Trophoblast cell (in vitro differentiated cells and primary cell): ENCODE measurements around the gene SLC45A2.

Source experiments
- DNase-seq, 2 donors: peaks; one replicate each; pipeline ENCODE4 v3.0.0-alpha.2; 2016
- H2AFZ ChIP-seq: 2 replicates; pipeline ENCODE4 v1.6.1; 2013; ENCODE audit warnings: low read length, moderate library complexity, mild to moderate bottlenecking; ENCODE audit not compliant: insufficient read depth, poor library complexity
- H2AK5ac ChIP-seq: 2 replicates; pipeline ENCODE4 v1.6.1; 2013; ENCODE audit warnings: mild to moderate bottlenecking, low read length
- H2BK120ac ChIP-seq: 2 replicates; pipeline ENCODE4 v1.6.1; 2013; ENCODE audit warnings: low read length, mild to moderate bottlenecking, moderate library complexity; ENCODE audit not compliant: insufficient read depth, poor library complexity
- H2BK12ac ChIP-seq: 2 replicates; pipeline ENCODE4 v1.6.1; 2013; ENCODE audit warnings: mild to moderate bottlenecking, low read length, moderate library complexity
- H2BK5ac ChIP-seq: 2 replicates; pipeline ENCODE4 v1.6.1; 2013; ENCODE audit warnings: low read length, low read depth, moderate library complexity, mild to moderate bottlenecking; ENCODE audit not compliant: poor library complexity
- H3K14ac ChIP-seq: 2 replicates; pipeline ENCODE4 v1.6.1; 2013; ENCODE audit warnings: mild to moderate bottlenecking, low read length
- H3K18ac ChIP-seq: 2 replicates; pipeline ENCODE4 v1.6.1; 2013; ENCODE audit warnings: mild to moderate bottlenecking, low read length
- H3K23ac ChIP-seq: 2 replicates; pipeline ENCODE4 v1.6.1; 2013; ENCODE audit warnings: low read length
- H3K27ac ChIP-seq: 2 replicates; pipeline ENCODE4 v1.5.1; 2013; ENCODE audit warnings: low read depth, mild to moderate bottlenecking, inconsistent platforms, low read length, moderate library complexity
- H3K27me3 ChIP-seq: 2 replicates; pipeline ENCODE4 v1.6.1; 2013; ENCODE audit warnings: inconsistent platforms, mild to moderate bottlenecking, low read length, moderate library complexity; ENCODE audit not compliant: insufficient read depth
- H3K36me3 ChIP-seq, 2 experiments: 1 replicate in 1 of 2; 2 replicates in 1 of 2; pipeline ENCODE4 v1.6.1; 2013; ENCODE audit warnings: low read length in 2 of 2, mild to moderate bottlenecking in 2 of 2, moderate library complexity in 1 of 2; ENCODE audit not compliant: insufficient read depth in 2 of 2, control insufficient read depth in 1 of 2
- H3K4ac ChIP-seq: 2 replicates; pipeline ENCODE4 v1.6.1; 2013; ENCODE audit warnings: low read depth, mild to moderate bottlenecking, low read length, moderate library complexity
- H3K4me1 ChIP-seq, 2 experiments: 1 replicate in 1 of 2; 2 replicates in 1 of 2; pipeline ENCODE4 v1.6.1; 2013; ENCODE audit warnings: low read length in 2 of 2, mild to moderate bottlenecking in 2 of 2, moderate library complexity in 1 of 2; ENCODE audit not compliant: insufficient read depth in 2 of 2, control insufficient read depth in 1 of 2
- H3K4me2 ChIP-seq: 2 replicates; pipeline ENCODE4 v1.6.1; 2013; ENCODE audit warnings: inconsistent platforms, mild to moderate bottlenecking, low read length, moderate library complexity
- H3K4me3 ChIP-seq: 2 replicates; pipeline ENCODE4 v1.5.1; 2013; ENCODE audit warnings: mild to moderate bottlenecking, low read depth, low read length, inconsistent platforms
- H3K79me1 ChIP-seq: one replicate; pipeline ENCODE4 v1.6.1; 2013; ENCODE audit warnings: low read length
- H3K79me2 ChIP-seq: 2 replicates; pipeline ENCODE4 v1.6.1; 2013; ENCODE audit warnings: low read length, mild to moderate bottlenecking; ENCODE audit not compliant: control insufficient read depth, insufficient read depth, poor library complexity
- H3K9ac ChIP-seq: 2 replicates; pipeline ENCODE4 v1.6.1; 2013; ENCODE audit warnings: mild to moderate bottlenecking, low read length
- H3K9me3 ChIP-seq: 2 replicates; pipeline ENCODE4 v1.6.1; 2013; ENCODE audit warnings: low read depth, mild to moderate bottlenecking, control low read depth, inconsistent platforms, low read length; ENCODE audit not compliant: insufficient read depth
- H4K12ac ChIP-seq: 2 replicates; pipeline ENCODE4 v1.6.1; 2013; ENCODE audit warnings: low read depth, mild to moderate bottlenecking, low read length, moderate library complexity
- H4K8ac ChIP-seq: 2 replicates; pipeline ENCODE4 v1.6.1; 2013; ENCODE audit warnings: low read depth, mild to moderate bottlenecking, low read length, moderate library complexity
- H4K91ac ChIP-seq: one replicate; pipeline ENCODE4 v1.6.1; 2013; ENCODE audit warnings: low read depth, mild to moderate bottlenecking, low read length, moderate library complexity
- WGBS: extraction: QIAGEN DNeasy Blood & Tissue Kit; methylation state at CpG from one replicate; pipeline ENCODE4 v1.1.7; 2013; ENCODE audit warnings: missing lambda C conversion rate; ENCODE audit not compliant: insufficient read length, insufficient coverage; ENCODE audit errors: extremely low coverage; 5-methylcytosine and 5-hydroxymethylcytosine counted together

The SLC45A2 gene

GRCh38 chr5:34005211-34005610 lies 20.7 kb upstream of the SLC45A2 start:
- WGBS, result no CpG with 5 or more reads among the region's 4 CpGs
- Histone ChIP-seq H2BK12ac (no peak overlapping the region), H3K79me1 (peaks cover 8% of the 10 kb centered on the region), H3K4me3 (no peak overlapping the region), H3K9me3 (no peaks in the 10 kb centered on the region), H3K27me3 (no peaks in the 10 kb centered on the region), H3K23ac (no peak overlapping the region), H3K14ac (no peak overlapping the region), H3K4me1 (peaks cover 4 to 5% of the 10 kb centered on the region in 2 experiments), H3K9ac (no peak overlapping the region), H2AK5ac (no peak overlapping the region), H4K91ac (no peak overlapping the region), H3K4ac (no peak overlapping the region), H4K12ac (no peak overlapping the region), H3K79me2 (peaks cover 6% of the 10 kb centered on the region), H3K4me2 (no peak overlapping the region), H3K27ac (no peak overlapping the region), H2BK120ac (no peak overlapping the region), H3K18ac (no peak overlapping the region), H4K8ac (no peak overlapping the region), H2BK5ac (no peak overlapping the region), H2AFZ (no peak overlapping the region), H3K36me3 (peaks cover 0 to 8% of the 10 kb centered on the region in 2 experiments)
- DNase-seq, result no peak

GRCh38 chr5:34003941-34004340 lies 19.4 kb upstream of the SLC45A2 start:
- WGBS, result no CpG with 5 or more reads among the region's 4 CpGs
- no peak overlapping the region for H3K4me2 ChIP-seq

GRCh38 chr5:34002629-34003328 lies 18.3 kb upstream of the SLC45A2 start:
- DNase-seq, result no peak
- Histone ChIP-seq H3K14ac (no peak overlapping the region), H3K27me3 (no peaks in the 10 kb centered on the region), H4K12ac (no peak overlapping the region), H4K8ac (no peak overlapping the region), H3K79me2 (peaks cover 4% of the 10 kb centered on the region), H3K4me3 (no peak overlapping the region), H3K23ac (no peak overlapping the region), H3K4me2 (no peak overlapping the region), H3K36me3 (peaks cover 0 to 8% of the 10 kb centered on the region in 2 experiments), H4K91ac (no peak overlapping the region), H3K9me3 (no peaks in the 10 kb centered on the region), H3K18ac (no peak overlapping the region), H2BK12ac (no peak overlapping the region), H3K79me1 (peaks cover 4% of the 10 kb centered on the region), H3K27ac (no peak overlapping the region), H2BK120ac (no peak overlapping the region), H2BK5ac (no peak overlapping the region), H2AK5ac (no peak overlapping the region), H3K4me1 (peaks cover 4 to 5% of the 10 kb centered on the region in 2 experiments), H3K9ac (no peak overlapping the region), H2AFZ (no peak overlapping the region), H3K4ac (no peak overlapping the region)
- no CpG with 5 or more reads among the region's 10 CpGs for WGBS

More at GRCh38 chr5:34003941-34004340, 19.4 kb upstream of the SLC45A2 start:
- Histone ChIP-seq H3K9ac (no peak overlapping the region), H3K4me1 (peaks cover 4 to 5% of the 10 kb centered on the region in 2 experiments), H4K91ac (no peak overlapping the region), H3K4ac (no peak overlapping the region), H3K4me3 (no peak overlapping the region), H3K27me3 (no peaks in the 10 kb centered on the region), H3K18ac (no peak overlapping the region), H3K14ac (no peak overlapping the region), H3K23ac (no peak overlapping the region), H2BK5ac (no peak overlapping the region), H2AFZ (no peak overlapping the region), H4K8ac (no peak overlapping the region), H3K79me2 (peaks cover 6% of the 10 kb centered on the region), H4K12ac (no peak overlapping the region), H3K36me3 (peaks cover 0 to 8% of the 10 kb centered on the region in 2 experiments), H2AK5ac (no peak overlapping the region), H3K27ac (no peak overlapping the region), H3K9me3 (no peaks in the 10 kb centered on the region), H3K79me1 (peaks cover 8% of the 10 kb centered on the region), H2BK120ac (no peak overlapping the region), H2BK12ac (no peak overlapping the region)
- DNase-seq, result no peak

- no CpG with 5 or more reads among the region's 10 CpGs for WGBS
Observed at GRCh38 chr5:34001241-34001841, 16.8 kb upstream of the SLC45A2 start.

More at GRCh38 chr5:34001241-34001841, 16.8 kb upstream of the SLC45A2 start:
- no peak overlapping the region for H3K4ac ChIP-seq
- H2AFZ ChIP-seq, result no peak overlapping the region
- H3K4me2 ChIP-seq, result no peak overlapping the region
- H4K12ac ChIP-seq, result no peak overlapping the region
- H2BK12ac ChIP-seq, result no peak overlapping the region
- no peak overlapping the region for H4K91ac ChIP-seq
- no peak overlapping the region for H2AK5ac ChIP-seq
- DNase-seq, result peak in 1 of 2 donors; percentile 7
- H3K27ac ChIP-seq, result no peak overlapping the region
- H2BK120ac ChIP-seq, result no peak overlapping the region
- H3K23ac ChIP-seq, result no peak overlapping the region
- H3K4me3 ChIP-seq, result no peak overlapping the region
- no peak overlapping the region for H2BK5ac ChIP-seq
- H3K9ac ChIP-seq, result no peak overlapping the region
- H4K8ac ChIP-seq, result no peak overlapping the region
- no peaks in the 10 kb centered on the region for H3K4me1 ChIP-seq
- no peaks in the 10 kb centered on the region for H3K9me3 ChIP-seq
- H3K18ac ChIP-seq, result no peak overlapping the region
- H3K14ac ChIP-seq, result no peak overlapping the region
- H3K79me1 ChIP-seq, result no peaks in the 10 kb centered on the region
- peaks cover 0 to 8% of the 10 kb centered on the region in 2 experiments for H3K36me3 ChIP-seq
- no peaks in the 10 kb centered on the region for H3K79me2 ChIP-seq
- H3K27me3 ChIP-seq, result no peaks in the 10 kb centered on the region
